CD4-positive, alpha-beta T cell treated with Interleukin-4 for 1 hour (primary cell): ENCODE measurements around the gene MCCC2.
"Not testable (repeated sequence)": the region's sequence is repeated elsewhere in the genome, so short reads cannot be mapped to it uniquely, and the experiment has no call there.

ENCODE experiments used
- DNase-seq, 2 donors: peaks; one replicate each; pipeline ENCODE4 v3.0.0-alpha.2; 2020 to 2022

MCCC2 gene

GRCh38 chr5:71600783-71601182 is 13.6 kb downstream of the MCCC2 start:
- no peak for DNase-seq

GRCh38 chr5:71601222-71602026 is 14.3 kb downstream of the MCCC2 start:
- DNase-seq: peak; percentile 56 to 75

GRCh38 chr5:71609916-71610315 is 22.8 kb downstream of the MCCC2 start:
- not testable (repeated sequence) for DNase-seq

GRCh38 chr5:71615809-71616208 is 28.7 kb downstream of the MCCC2 start:
- DNase-seq: no peak

GRCh38 chr5:71620630-71621029 is 33.5 kb downstream of the MCCC2 start:
- DNase-seq: no peak

GRCh38 chr5:71621268-71621667 is 34.1 kb downstream of the MCCC2 start:
- DNase-seq: no peak

GRCh38 chr5:71621741-71622140 is 34.6 kb downstream of the MCCC2 start:
- DNase-seq: no peak

GRCh38 chr5:71623221-71623794 is 36.2 kb downstream of the MCCC2 start:
- no peak for DNase-seq

GRCh38 chr5:71629950-71630349 is 42.8 kb downstream of the MCCC2 start:
- no peak for DNase-seq

- no peak for DNase-seq
These were observed 43.9 kb downstream of the MCCC2 start for GRCh38 chr5:71631070-71631469.

GRCh38 chr5:71632168-71632567 is 45.0 kb downstream of the MCCC2 start:
- no peak for DNase-seq

GRCh38 chr5:71633255-71634155 is 46.4 kb downstream of the MCCC2 start:
- DNase-seq: no peak

- DNase-seq: no peak
These were observed 50.0 kb downstream of the MCCC2 start for GRCh38 chr5:71637133-71637532.

- no peak for DNase-seq
These were observed 53.3 kb downstream of the MCCC2 start for GRCh38 chr5:71640408-71640807.

GRCh38 chr5:71645030-71645429 is 57.9 kb downstream of the MCCC2 start:
- no peak for DNase-seq

- not testable (repeated sequence) for DNase-seq
These were observed 63.8 kb downstream of the MCCC2 start for GRCh38 chr5:71650940-71651339.

- DNase-seq: peak in 1 of 2 donors; percentile 1
These were observed 64.4 kb downstream of the MCCC2 start for GRCh38 chr5:71651579-71651978.

GRCh38 chr5:71652349-71652748 is 65.2 kb downstream of the MCCC2 start:
- no peak for DNase-seq

GRCh38 chr5:71652803-71653543 is 65.8 kb downstream of the MCCC2 start:
- DNase-seq: no peak

GRCh38 chr5:71658916-71659662 is 71.9 kb downstream of the MCCC2 start:
- no peak for DNase-seq

- no peak for DNase-seq
These were observed 75.2 kb downstream of the MCCC2 start for GRCh38 chr5:71662381-71662780.
